HG03060 (cell line): ENCODE data around the gene MBOAT7.
"Not testable (repeated sequence)": the region's sequence is repeated elsewhere in the genome, so short reads cannot be mapped to it uniquely, and the experiment has no call there.

Experiments
- ATAC-seq: cut with Tn5 transposase; IDR thresholded peaks from one replicate; pipeline ENCODE4 v1.9.1; 2021; ENCODE audit warnings: low read depth, moderate number of reproducible peaks; ENCODE audit not compliant: unreplicated experiment

Gene MBOAT7

DNA sequence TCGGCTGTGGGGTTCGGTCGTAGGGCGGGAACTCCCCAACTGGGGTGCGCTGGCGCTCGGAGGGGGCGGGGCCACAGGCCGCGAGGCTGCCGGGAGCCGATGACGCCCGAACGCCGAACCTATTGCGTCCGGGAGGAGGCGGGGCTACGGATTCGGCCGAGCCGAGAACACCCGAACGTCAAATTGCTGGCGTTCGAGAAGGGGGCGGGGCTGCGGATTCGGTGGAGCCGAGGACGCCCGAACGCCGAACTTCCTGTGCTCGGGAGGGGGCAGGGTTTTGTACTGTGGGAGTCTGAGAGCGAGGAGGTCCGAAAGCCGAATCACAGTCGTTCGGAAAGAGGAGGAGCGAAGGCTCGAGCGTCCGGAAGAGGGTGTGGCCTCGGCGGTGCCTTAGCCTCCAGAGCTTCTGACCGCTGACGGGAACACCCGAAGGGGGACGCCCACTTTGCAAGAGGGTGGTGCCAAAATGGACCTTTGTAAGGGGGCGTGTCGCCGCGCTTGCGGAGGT is 1.2 kb upstream of the MBOAT7 start:
- peak; percentile 37 for ATAC-seq

DNA sequence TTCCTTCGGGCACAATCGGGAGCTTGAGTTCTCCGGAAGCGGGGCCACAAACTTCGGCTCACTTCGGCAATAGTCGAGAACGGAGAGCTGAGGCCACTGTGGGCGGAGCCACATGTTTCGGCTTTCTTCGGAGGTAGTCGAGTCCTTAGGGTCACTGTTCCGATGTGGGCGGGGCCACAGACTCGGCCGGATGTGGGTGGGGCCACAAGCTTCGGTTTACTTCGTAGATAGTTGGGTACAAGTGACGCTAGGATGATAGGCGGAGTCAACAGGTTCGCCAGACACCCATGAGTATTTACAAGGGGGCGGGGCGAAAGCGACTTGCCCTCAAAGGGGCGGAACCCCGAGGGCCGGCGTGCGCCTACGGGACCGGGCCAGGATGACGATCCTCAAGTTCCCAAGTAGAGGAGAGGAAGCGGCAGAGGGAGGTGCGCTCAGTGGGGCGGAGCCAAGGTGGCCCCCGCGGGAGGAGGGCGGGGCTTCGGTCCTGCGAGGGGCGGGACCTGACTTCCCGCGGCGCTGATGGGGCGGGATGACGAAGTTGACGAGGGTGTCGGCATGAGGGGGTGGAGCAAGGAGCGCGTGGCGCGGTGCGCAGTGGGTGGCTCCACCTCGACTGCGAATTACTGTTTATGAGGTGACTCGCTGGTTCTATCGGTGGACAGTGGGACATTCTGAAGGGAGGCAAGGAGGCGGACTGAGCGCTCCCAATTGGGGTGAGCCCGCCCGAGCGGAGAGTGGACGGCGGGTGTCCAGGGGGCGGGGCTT is 539 bp upstream of the MBOAT7 start:
- peak; percentile 43 for ATAC-seq

DNA sequence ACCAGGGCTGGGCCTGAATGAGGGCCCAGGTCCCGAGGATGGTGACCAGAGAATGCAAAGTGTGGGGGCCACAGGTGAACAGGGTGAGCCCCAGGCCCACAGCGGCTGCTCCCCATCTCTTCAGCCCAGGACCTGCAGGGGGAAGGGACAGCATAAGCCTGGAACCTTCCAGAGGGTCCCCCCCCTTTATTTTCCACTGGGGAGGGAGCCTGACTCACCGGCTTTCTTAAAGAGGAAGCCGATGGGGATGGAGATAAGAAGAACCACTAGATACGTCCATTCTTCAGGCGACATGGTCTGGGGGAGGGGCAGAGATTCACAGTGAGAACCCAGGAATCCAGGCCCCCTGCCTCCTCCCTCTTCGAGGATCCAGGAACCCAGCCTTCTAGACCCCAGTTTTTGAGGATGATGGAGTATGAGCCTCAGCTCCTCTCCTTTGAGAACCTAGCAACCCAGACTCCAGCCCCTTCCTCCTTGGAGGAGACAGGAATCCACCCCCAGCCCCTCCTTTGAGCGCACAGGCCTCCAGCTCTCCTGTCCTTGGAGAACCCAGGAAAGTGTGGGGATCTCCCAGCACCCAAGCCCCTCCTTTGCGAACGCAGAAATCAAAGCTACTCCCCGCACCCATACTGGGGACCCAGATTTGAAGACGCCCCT is 1.0 kb downstream of the MBOAT7 start:
- ATAC-seq = no peak

DNA sequence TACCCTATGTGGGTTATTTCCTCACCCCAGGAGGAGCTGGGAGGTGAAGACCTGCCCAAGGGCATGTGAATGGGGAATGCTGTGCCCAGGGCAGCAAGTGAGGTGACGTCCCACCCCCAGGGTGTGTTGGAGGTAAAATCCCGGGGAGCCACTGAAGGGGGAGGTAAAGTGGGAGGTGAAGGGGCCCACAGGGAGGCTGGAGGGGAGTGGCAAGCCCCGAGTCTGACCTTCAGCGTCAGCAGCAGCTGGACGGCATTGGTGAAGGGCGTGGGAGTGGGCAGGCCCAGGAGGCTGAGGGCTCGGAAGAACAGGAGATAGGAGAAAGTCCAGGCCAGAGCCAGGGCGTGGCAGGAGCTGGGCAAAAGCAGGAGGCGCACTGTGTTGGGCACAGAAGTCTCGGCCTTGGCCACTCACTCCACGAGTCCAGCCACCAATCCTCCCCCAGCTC is 2.4 kb downstream of the MBOAT7 start:
- no peak for ATAC-seq

DNA sequence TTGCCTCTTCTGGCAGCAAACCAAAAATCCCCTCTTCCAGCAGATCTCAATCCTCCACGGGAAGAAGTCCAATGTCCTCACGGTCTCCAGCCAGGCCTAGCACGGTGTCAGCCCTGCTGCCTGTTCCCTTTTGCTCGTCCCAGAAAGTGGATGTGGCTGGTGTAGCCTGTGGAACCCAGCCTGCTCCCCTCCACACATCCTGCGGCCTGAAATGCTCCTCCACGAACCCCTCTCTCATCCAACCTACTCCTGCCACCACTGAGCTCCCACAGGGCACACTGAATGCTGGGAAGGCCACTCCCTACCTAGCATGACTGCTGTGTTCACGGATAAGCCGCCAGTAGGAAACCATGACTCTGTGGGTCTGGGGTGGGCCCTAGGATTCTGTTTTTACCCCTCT is 3.0 kb downstream of the MBOAT7 start:
- no peak for ATAC-seq

DNA sequence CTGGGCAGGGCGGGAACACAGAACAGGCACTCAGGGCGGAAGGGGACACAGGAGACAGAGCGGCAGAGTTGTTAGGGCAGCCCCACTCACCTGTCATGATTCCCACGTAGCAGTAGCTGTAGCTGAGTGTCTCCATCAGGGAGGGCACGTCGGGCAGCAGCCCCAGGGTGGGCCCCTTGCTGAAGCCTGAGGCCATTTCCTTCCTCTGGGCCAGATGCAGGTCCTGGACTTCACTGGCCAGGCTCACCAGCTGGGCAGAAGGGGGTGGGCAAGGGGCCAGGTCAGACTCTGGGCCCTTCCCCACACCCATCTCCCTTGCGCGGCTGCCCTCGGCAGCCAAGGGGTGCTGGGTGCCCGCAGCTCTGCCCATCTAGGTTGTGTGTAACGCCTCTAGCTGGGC is 5.9 kb downstream of the MBOAT7 start:
- ATAC-seq = no peak

DNA sequence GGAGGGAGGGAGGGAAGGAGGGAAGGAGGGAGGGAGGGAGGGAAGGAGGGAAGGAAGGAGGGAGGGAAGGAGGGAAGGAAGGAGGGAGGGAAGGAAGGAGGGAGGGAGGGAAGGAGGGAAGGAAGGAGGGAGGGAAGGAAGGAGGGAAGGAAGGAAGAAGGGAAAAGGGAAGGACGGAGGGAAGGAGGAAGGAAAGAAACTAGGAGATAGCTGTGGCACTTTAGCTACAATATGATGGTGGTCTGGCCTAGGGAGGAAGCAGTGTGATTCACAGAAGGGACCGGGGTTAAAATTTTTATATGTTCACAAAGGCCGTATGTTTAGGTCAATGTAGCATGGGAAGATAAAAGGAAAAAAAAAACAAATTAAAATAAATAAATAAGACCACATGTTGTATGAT is 7.5 kb downstream of the MBOAT7 start:
- ATAC-seq = not testable (repeated sequence)

DNA sequence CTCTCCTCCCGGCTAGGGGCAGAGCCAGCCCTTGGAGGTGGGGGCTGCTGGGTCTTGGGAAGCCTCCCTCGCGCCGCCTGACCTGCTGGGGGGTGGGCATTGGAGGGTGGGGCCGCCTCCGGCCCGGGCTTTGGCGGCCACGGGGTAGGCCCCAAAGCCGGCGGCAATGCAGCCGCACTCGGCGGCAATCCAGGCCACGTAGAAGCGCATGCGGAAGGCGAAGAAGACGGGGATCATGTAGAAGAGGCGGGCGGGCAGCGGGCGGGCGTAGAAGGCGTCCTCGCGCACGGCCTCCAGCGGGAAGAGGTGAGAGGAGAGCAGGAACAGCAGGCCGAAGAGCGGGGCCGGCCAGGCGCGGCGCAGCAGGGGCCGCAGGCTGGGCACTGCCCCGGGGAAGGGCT is 8.7 kb downstream of the MBOAT7 start:
- no peak for ATAC-seq

DNA sequence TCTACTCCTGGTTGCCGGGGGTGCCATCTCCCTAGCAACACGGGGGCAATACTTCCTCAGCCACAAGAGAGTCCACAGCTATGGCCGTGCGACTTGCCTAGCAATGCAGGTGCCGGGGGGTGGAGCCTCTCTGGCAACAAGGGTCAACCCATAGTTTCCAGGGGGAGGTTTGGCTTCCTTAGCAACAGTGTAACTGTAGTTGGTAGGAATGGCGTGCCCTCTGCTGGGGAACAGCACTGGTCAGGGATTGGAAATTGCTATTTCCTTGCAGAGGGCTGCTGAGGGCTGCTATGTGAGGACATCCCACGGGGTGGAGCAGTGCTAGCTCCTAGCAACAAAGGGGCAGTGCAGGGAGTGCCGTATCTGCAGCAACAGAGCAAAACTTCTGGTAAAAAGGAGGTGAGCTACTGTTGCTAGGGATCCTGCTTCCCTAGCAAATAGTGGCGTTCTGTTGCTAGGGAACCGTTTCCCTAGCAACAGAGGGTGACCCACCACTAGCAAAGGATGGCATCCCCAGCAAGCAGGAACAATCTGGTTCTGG is 9.4 kb downstream of the MBOAT7 start:
- ATAC-seq = no peak

DNA sequence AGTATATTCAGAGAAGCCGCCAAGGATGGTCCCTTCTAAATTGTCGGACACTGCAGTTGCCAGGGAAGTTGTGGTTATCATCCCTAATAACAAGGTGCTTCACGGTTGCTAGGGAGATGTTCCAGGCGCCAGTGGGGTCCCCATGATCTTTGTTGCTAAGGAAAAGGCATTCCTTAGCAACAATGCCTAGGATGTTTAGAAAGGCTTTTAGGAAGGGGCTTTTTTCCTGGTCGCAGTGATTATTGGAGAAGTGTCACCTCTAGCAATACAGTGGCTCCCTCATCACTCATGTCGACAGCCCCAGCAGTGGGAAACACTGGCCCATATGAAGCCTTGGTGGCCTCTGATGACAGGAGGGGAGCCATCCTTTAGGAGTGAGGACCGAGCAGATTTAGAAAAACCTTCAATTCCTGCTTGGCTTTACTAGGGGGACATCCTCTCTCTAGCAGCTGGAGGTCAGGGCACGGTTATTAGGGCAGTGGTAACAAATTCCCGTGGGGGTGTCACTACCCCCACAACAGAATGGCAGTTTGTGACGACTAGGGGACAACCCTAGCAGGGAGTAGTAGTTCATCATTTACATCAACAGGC is 10.0 kb downstream of the MBOAT7 start:
- no peak for ATAC-seq

DNA sequence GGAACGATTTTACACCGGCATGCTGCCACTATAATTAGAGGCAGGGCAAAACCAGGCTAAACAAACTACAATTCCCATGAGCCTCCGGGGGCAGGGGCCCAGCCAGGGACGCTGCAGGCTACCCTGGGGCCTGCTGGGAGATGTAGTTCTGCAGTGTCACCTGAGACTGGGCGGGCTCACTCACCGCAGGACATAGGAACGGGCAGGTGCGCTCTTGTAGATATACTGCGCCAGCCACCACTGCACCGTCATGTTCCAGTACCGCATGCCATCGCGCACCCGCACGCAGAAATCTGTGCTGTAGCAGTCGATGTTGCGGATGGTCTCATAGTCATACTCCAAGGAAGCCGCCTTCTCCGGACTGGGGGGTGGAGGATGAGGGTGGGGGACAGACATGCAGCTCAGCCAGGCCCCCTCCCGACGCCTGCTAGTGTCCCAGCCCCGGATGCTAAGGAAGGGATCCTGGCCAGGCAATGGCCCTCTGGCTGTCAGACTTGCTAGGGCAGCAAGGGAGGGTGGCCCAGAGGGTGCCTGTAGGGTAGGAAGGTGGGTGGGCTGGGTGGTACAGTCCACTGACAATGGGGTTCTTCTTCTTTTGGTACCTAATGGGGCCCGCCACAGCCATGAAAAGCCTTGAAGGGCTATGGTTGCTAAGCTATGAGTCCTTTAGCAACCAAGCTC is 10.7 kb downstream of the MBOAT7 start:
- ATAC-seq = no peak

DNA sequence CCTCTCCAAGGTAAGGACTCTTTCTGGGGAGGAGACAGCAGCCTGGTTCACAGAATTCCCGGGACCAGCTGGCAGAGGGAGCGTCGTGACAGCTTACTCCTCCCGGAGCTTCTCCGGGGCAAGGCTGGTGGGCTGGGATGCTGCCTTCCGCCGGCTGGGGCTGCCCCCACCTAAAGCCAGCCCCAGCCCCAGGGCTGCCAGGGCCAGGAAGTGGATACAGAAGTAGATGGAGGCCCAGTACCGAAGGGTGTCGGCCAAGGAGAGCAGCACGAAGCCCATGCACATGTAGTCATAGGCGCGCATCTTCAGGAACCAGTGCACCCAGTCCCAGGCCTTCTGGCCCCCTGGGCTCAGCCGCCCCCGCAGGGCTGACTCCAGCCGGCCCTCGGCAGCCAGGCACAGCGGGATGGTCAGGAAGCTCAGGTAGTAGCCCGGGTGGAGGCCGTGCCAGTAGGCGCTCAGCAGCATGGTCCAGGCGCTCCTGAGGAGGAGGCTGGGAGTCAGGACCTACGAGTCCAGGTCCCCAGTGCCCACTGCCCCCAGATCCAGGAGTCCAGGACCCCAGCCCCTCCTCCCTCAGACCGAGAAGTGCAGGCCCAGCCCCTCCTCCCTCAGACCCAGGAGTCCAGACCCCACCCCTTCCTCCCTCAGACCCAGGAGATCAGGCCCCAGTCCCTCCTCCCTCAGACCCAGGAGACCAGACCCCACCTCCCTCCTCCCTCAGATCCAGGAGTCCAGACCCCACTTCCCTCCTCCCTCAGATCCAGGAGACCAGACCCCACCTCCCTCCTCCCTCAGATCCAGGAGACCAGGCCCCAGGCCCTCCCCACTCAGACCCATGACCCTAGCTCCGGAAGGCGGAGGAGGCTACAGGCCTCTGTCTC is 15.2 kb downstream of the MBOAT7 start:
- ATAC-seq = no peak

DNA sequence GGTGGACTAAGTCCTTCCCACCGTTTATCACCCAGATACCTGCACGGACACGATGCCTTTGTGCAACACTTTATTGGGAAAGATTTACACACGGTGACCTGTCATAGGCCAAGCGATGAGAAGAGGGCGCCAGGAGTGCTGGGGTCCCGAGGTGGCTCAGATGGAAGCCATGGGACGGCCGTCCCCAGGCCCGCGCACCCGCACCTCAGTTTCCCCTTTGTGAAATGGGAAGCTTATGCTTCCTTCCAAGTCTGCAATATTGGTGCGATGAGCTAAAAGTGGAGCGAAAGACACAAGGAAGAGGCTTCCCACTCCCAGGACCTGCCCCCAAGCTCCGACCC is 16.1 kb downstream of the MBOAT7 start:
- no peak for ATAC-seq

DNA sequence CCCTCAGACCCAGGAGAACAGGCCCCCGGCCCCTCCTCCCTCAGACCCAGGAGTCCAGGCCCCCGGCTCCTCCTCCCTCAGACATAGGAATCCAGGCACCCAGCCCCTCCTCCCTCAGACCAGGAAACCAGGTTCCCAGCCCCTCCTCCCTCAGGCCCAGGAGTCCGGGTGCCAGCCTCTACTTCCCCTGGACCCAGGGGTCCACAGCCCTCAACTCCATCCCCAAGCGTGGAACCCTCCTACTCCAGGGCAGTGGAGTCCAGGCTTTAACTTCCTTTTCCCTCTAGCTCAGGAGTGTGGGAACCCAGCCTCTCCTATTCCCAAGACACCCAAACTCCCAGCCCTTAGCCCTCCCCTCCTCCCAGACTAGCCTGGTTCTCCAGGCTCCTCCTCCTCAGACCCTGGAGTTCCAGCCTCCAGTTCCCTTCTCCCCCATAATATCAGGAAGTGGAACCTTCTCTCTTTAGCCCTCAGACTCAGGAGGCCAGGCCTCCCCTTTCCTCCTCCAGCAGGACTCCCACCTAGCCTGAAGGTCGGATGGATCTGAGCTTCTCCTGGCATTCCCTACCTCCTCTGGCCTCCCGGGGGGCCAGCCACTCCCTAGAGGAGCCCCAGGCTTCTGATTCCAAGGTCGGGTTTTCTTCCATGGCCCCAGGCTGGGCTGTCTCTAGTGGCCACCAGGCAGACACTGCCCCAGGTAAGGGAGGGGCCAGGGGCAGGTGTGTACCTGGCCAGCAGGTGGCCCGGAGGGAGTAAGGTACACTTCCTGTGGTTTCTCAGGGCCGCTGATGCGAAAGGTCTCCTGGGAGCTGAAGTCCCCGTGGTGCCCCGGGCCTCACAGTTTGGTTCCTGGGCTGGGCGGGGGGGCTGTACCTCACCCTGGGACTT is 16.7 kb downstream of the MBOAT7 start, which contains the start of gene TMC4:
Gene TMC4 (minus strand): TSS at position 690 of the 888 bp plus-strand sequence. CDS start 43 bp downstream, at position 647.
- ATAC-seq = no peak

DNA sequence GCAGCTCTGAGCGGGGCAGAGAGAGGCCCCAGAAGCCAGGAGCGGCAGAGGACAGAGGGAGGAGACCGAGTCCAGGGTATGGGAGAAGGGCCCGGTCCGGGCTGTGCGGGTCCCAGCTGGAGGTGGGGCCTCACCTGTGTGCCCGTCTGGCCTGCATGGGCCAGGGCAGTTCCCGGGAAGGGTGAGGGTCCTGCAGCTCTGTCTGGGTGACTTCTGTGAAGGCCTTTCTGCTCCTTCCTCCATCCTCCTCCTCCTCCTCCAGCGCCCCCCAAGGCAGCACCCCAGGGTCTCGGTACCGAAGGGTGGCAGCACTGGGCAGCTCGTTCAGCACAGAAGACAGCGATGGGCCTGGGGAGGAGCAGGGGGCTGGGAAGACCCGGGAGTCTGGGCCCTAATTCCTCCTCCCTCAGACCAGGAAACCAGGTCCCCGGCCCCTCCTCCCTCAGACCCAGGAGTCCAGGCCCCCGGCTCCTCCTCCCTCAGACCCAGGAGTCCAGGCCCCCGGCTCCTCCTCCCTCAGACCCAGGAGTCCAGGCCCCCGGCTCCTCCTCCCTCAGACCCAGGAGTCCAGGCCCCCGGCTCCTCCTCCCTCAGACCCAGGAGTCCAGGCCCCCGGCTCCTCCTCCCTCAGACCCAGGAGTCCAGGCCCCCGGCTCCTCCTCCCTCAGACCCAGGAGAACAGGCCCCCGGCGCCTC is 17.5 kb downstream of the MBOAT7 start:
- ATAC-seq = not testable (repeated sequence)

DNA sequence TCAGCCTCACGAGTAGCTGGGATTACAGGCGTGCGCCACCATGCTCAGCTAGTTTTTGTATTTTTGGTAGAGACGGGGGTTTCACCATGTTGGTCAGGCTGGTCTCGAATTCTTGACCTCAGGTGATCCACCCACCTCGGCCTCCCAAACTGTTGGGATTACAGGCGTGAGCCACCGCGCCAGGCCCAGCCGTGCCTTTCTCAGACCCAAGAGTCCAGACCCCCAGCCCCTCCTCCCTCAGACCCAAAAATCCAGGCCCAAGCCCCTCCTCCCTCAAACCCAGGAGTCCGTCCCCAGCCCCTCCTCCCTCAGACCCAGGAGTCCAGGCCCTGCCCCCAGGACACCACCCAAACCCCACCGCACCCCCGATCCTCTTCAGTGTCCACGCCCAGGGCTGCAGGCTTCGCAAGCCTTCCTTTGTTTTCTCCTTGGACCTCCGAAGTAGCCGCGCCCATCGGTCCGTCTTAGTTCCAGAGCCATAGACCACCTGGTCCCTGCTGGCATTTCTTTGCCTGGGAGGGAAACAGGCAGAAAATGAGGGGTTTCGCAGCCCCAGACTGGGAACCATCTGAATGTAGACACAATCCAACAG is 20.1 kb downstream of the MBOAT7 start:
- ATAC-seq = no peak

DNA sequence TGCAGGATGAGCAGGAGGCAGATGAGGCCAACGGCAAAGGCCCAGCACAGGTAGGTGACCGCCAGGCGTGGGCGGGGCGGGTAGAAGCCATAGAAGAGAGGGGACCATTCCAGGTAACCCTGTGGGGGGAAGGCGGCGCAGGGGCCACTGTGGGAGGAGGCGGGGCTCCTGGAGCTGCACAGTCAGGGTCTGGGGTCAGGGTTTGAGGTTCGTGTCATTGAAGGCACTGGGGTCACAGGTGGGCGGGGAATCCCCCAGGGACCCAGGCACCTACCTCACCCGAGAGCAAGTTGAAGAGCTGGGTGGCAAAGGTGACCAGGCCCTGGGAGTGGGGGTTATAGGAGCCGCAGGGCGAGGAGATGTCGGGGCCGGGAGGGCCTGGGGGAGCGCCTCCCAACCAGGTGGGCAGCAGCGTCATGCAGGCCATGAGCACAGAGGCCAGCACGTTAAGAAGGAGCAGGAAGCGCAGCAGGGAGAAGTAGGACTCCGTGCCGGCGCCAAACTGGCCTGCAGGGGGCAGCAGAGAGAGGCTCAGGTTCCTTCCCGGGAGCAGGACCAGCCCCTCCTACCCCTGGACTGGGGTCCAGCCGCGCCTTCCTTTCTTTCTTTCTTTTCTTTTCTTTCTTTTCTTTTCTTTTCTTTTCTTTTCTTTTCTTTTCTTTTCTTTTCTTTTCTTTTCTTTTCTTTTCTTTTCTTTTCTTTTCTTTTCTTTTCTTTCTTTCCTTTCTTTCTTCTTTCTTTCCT is 21.0 kb downstream of the MBOAT7 start:
- ATAC-seq = no peak
